Hematopoietic multipotent progenitor cell treated with erythropoietin and hydrocortisone succinate and interleukin-3 and kit ligand, for 8 days (in vitro differentiated cells): ENCODE data around the gene CDKL1.
"Not testable (repeated sequence)": the region's sequence is repeated elsewhere in the genome, so short reads cannot be mapped to it uniquely, and the experiment has no call there.

Experiments
- DNase-seq: peaks from one replicate; pipeline ENCODE4 v3.0.0-alpha.2; 2015

CDKL1 gene

DNA sequence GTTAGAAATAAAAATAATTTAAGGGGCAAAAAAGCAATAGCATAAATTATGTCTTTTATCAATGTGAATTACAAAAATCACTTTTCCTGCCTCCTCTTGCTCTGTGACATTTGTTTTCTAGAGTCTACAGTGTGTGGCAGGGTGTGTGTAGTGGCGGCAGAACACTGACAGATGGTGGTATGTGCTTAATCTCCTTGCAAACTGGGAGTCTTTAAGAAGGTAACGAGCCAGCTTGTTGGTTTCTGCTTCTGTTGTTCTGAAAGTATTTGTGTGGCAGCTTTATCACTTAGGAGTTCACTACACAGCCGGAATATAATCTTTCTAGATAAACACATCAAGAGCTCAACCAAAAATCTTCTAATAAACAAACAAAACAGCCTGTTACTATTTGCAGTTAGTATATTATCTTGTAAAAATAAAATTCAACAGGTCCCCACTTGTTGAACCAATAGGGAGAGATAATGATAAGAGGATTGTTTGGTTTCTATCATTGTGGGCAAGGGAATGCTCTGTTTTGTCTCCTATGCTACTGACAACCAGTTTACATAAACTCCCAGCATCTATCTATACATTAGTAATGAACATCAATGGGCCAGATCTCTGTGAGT lies 13.0 kb downstream of the CDKL1 start:
- no peak for DNase-seq

DNA sequence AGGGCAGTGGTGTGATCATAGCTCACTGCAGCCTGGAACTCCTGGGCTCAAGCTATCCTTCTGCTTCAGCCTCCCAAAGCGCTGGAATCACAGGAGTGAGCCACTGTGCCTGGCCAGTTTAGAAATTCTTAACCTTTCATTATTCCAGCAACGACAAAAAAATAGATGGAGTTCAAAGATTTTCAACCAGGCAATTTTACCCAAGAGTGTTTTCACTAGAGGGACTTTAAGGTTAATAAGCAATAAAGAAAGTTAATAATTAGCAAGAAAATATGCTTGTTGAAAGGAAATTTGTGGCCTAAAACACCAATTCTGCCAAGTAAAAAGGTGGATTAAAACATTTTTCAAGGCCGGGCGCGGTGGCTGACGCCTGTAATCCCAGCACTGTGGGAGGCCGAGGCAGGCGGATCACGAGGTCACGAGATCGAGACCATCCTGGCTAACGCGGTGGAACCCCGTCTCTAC lies 14.8 kb downstream of the CDKL1 start:
- DNase-seq = no peak

GRCh38 chr14:50381008-50381407 lies 15.7 kb downstream of the CDKL1 start:
- no peak for DNase-seq

- no peak for DNase-seq
These were observed 16.2 kb downstream of the CDKL1 start for GRCh38 chr14:50380455-50380854.

DNA sequence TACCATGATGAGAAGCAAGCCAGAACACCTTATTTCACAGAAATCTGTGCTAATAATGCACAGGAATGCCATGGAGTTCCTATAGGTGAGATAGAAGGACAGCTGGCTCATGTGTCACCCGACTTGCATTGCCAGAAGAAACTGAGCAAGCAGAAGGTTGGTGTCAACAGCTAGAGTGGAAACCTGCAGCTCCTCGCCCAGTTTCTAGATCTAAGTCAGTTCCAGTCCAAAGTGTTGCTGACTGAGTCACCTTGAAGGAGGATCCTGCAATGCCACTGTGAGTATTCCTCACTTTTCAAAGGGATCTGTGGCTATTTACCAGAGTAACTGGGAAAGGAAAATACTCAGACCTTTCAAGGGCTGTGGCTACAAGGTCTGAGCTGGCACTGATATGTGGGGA lies 17.1 kb downstream of the CDKL1 start:
- no peak for DNase-seq

GRCh38 chr14:50377550-50378085 lies 19.1 kb downstream of the CDKL1 start:
- no peak for DNase-seq

DNA sequence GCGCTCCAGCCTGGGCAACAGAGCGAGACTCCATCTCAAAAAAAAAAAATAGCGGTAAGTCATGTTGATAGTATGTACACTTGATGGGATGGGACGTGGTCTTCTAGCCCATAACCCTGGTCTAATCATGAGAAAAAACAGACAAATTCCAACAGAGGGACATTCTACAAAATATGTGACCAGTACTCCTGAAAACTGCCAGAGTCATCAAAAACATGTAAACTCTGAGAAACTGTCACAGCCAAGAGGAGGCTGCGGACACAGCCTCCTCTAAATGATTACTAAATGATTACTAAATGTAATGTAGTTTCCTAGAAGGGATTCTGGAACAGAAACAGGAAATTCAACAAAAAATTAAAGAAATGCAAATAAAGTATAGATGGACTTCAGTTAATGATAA lies 20.9 kb downstream of the CDKL1 start:
- DNase-seq = no peak

- no peak for DNase-seq
These were observed 22.7 kb downstream of the CDKL1 start for GRCh38 chr14:50373959-50374358.

DNA sequence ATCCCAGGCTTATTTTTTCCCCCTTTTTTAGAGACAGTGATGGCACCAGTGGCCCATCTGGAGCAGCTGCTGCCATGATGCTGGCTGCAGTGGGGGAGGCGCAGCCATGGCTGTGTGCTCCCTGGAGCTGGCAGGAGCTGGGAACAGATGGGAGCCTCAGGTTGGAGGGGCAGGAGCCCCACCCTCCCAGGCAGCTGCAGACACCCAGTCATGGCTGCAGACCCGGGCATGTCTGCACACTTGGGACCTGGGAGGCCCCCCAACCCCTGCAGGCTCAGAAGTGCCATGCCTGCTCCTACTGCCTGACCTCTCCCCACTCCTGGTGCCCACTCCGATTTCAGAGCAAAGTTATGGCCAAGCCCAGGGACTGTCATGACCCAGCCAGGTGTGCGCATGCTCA lies 25.1 kb downstream of the CDKL1 start:
- DNase-seq = no peak

- DNase-seq = no peak
These were observed 30.1 kb downstream of the CDKL1 start for GRCh38 chr14:50366589-50366988.

DNA sequence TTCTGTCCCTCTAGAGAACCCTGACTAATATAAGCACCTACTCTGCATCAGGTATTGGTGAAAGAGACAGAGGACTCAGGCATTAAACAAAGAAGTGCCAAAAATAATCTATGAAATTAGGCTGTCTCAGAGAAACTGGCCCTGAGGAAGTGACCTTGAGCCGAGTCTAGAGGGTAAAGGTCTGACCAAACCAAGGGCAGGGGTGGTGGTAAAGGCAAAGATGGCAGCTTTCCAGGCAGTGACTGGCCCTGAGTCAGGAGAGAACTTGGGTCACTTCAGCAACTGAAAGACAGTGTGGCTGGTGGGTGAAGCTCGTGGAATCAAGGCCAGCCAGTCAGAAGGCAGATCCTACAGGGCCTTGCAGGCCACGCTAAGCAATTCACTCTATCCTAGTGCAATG lies 30.6 kb downstream of the CDKL1 start:
- DNase-seq = no peak

DNA sequence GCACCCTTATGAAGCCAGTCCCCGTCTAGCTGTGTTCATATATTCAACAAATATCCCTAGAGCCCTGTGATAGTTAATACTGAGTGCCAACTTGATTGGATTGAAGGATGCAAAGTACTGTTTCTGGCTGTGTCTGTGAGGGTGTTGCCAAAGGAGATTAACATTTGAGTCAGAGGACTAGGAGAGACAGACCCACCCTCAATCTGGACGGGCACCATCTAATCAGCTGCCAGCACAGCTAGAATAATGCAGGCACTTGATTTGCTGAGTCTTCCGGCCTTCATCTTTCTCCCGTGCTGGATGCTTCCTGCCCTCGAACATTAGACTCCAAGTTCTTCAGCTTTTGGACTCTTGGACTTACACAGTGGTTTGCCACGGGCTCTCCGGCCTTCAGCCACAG lies 31.1 kb downstream of the CDKL1 start:
- peak; percentile 76 for DNase-seq

GRCh38 chr14:50364792-50365191 lies 31.9 kb downstream of the CDKL1 start:
- DNase-seq = no peak

DNA sequence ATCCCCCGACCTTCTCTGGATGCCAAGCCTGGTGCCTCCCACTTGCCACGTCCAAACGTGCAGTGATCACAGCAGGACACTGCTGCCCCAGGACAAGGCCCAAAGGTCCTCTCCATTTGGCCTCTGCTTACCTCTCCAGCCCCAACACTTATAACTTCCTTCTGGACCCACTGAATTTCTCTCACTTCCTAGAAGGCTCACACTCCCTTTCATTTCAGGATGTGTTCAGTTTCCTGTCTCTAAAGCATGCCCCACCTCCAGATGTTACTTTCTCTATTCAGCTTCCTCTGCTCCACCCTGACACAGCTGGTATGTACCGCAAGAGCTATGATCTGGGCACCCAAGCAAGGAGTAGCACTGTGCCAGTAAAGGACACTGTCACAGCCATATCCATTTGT lies 33.0 kb downstream of the CDKL1 start:
- peak; percentile 80 for DNase-seq

- DNase-seq = peak; percentile 37
These were observed 33.6 kb downstream of the CDKL1 start for GRCh38 chr14:50362764-50363713.

DNA sequence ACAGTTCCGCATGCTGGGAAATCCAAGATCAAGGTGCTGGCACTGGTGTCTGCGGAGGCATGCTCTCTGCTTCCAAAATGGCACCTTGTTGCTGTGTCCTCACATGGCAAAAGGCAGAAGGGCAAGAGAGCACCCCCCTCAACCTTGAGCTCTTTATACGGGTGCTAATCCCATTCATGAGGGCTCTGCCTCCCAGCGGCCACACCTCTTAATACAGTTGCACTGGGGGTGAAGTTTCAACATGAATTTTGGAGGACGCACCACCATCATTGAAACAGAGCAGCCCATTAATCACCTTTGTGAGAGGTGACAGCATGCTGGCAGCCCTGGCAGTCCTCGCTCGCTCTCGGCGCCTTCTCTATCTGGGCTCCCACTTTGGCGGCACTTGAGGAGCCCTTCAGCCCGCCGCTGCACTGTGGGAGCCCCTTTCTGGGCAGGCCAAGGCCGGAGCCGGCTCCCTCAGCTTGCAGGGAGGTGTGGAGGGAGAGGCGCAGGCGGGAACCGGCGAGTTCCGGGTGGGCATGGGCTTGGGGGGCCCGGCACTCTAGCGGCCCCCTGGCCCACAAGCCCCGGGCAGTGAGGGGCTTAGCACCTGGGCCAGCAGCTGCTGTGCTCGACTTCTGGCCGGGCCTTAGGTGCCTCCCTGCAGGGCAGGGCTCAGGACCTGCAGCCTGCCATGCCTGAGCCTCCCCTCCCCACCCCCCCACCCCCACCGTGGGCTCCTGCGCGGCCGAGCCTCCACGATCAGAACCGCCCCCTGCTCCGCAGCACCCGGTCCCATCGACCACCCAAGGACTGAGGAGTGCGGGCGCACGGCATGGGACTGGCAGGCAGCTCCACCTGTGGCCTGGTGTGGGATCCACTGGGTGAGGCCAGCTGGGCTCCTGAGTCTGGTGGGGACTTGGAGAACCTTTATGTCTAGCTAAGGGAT lies 34.9 kb downstream of the CDKL1 start:
- DNase-seq = not testable (repeated sequence)

DNA sequence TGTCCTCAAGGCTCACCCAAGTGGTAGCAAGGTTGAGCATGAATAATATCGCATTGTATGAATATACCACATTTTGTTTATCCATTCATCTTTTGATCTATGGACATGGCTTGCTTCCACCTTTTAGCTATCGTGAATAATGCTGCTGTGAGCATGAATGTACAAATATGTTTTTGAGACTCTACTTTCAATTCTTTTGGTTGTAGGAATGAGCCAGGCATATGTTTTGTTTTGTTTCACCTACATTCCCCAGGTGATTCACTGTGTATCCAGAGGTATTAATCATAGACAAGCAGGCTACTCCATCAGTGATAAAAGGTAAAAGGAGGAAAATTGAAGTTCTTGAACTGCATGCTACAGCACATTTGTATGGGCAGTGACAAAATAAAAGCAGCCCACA lies 35.8 kb downstream of the CDKL1 start:
- DNase-seq = no peak

DNA sequence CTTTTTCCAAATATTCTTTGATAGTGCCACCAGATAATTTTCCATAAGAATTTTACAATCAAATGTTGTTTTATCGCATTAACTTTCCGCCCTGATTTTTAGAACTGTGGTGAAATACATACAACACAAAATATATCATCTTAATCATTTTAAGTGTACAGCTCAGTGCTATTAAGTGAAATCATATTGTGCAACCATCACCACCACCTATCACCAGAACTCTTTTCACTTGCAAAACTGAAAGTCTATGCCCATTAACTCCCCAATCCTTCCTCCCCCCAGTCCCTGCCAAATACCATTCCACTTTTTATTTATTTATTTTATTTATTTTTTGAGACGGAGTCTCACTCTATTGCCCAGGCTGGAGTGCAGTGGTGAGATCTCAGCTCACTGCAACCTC lies 36.6 kb downstream of the CDKL1 start:
- DNase-seq = no peak

GRCh38 chr14:50359631-50360030 lies 37.0 kb downstream of the CDKL1 start:
- no peak for DNase-seq

DNA sequence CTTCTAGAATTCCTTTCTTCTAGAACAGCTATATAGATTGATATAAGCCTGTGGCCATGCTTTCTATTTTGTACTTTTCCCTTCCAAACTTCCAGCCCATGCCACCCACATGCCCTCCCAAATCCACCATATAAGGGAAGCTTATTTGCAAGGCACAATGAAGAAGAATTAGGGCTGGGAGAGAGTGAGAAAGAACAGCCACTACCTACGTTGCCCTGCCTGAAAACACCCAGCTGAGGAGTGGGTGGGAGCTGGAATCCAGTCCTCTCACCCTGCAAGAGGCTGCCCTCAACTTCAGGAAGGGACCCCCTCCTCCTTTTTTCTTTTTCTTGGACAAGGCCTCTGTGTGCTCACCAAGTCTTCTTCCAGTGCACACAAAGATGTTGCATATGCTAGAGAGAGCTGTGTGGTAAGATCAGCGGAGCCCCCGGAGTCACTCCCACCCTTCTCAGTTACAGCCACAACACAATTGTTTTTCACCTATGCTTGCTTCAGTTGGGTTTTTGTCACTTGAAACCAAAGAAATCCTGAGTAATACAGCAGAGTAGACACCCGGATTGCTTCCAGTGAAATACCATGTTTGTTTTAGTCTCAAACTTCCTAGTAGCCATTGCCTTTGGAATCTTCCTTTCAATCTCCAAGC lies 38.8 kb downstream of the CDKL1 start:
- no peak for DNase-seq

DNA sequence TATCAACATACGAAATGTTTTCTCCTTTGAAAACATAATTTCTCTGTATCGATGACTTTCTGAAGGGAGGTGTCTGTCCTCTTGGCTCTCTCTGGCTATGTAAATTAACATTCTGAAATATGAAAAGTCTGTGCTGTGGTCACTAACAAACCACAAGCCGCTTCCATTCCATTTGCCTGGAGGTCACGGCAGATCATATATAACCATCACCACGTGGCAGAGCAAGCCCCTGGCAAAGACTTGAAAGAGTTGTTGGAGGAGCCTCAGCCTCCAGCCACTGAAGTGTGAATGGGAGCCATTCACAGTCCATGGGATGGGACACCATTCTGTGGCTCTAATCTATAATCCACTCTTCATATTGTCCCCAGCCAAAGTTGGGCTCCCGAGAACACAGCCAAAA lies 39.6 kb downstream of the CDKL1 start:
- no peak for DNase-seq

- not testable (repeated sequence) for DNase-seq
These were observed 40.4 kb downstream of the CDKL1 start for GRCh38 chr14:50356283-50356682.
